Measurements from ENCODE around the gene GRM1.

The GRM1 gene

DNA sequence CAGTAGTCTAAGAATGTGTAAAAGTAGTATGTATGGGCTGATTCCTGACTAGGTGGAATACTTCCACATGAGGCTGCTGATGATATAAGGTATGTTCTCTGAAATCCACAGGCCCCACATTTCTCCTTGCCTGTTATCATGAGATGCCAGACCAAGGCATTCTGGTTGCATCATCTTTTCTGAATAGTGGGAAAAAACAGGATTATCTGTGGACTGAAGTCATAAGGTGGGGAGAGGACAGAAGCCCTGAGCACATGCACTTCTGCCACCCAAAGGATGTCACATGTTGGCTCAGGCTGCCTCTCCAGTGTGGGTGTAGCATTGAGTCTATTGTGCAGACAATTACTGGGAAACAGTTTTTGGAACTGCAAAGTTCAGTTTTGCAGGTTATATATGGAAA lies 330.3 kb downstream of the GRM1 start:
- TF ChIP-seq CTCF (IDR thresholded peaks at IDR 0.05; ENCODE audit: insufficient read depth, low read depth, low read length, missing control alignments), result no peak
- H3K4me3 ChIP-seq (ENCODE audit: low read depth, low read length), result no peak overlapping the region
- no peak for DNase-seq (ENCODE audit: low read depth)

DNA sequence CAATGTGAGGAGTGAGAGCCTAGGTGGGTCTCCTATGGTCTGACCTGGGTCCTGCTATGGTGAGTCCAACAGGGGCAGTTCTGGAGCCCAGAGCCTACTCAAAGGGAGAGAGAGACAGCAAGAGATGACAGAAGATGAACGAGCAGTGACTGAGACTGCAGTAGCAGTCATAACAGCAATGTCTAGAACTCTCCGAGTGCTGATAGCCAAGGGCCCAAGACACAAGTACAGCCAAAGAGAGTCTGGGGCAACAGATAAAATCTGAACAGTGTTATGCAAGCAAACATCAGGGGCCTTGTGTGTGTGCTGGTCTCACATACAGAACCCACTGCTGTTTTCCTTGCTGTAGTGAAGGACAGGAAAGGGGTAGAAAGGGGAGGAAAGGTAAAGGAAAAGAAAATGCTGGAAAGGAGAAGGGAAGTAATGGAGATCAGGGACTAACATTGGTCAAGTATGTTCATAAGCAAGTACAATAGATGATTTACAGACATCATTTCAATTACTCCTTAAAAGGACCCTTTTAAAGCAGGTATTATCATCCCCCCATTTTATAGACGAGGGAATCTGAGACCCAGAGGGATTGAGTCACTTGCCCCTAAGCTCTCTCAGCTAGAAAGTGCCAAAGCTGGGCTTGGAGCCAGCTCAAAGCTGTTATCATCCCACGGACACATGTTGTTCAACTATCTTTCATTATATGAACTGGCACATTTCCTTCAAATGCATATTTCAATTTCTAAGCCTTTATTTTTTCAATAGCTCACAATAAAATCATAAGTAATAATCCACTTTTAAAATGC lies 332.5 kb downstream of the GRM1 start:
- TF ChIP-seq CTCF (IDR thresholded peaks at IDR 0.05; ENCODE audit: insufficient read depth, low read depth, low read length, missing control alignments), result no peak
- no peak overlapping the region for H3K4me3 ChIP-seq (ENCODE audit: low read depth, low read length)
- DNase-seq (ENCODE audit: low read depth), result no peak

DNA sequence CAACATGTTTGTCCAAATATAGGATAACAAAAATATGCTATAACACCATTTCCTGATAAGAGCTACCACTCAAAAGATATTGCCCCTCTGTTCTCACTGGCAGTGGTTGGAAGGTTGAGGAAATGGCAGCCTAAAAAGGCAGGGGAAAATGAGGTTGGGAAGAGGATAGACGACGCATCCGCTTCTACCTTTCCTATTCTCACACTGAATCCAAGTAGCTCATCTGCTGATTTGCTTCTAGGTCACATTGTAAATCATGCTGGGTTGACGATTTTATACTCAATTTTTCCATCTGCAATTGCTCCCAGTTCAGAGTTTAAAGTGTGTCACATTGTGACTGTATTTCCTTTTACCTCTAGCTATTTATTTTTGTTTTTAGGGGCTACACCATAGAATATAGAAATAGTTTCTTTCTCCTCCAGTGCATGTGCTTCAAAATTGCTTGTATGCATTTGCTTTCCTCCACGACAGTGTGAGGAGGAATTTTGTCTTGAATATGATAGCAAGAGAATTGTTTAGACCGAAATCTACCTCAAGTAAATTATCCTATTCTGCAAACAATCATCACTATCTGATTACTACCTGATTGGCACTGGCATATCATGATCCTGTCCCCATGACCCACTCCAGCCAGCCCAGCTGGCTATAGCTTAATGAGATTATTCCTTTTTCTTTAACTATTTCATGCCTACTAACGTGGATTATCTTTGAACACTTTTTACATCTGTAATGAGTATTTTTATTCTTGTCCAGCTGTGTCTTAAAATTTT lies 335.2 kb downstream of the GRM1 start:
- no peak for TF ChIP-seq CTCF (IDR thresholded peaks at IDR 0.05; ENCODE audit: insufficient read depth, low read depth, low read length, missing control alignments)
- H3K4me3 ChIP-seq (ENCODE audit: low read depth, low read length), result no peak overlapping the region
- no peak for DNase-seq (ENCODE audit: low read depth)

GRCh38 chr6:146364816-146365594 lies 336.1 kb downstream of the GRM1 start:
- no peak for TF ChIP-seq CTCF (IDR thresholded peaks at IDR 0.05; ENCODE audit: insufficient read depth, low read depth, low read length, missing control alignments)
- no peak for DNase-seq (ENCODE audit: low read depth)
- no peak overlapping the region for H3K4me3 ChIP-seq (ENCODE audit: low read depth, low read length)

- no peak for TF ChIP-seq CTCF (IDR thresholded peaks at IDR 0.05; ENCODE audit: insufficient read depth, low read depth, low read length, missing control alignments)
- H3K4me3 ChIP-seq (ENCODE audit: low read depth, low read length), result no peak overlapping the region
- no peak for DNase-seq (ENCODE audit: low read depth)
These were observed 338.2 kb downstream of the GRM1 start for GRCh38 chr6:146367061-146367460.

DNA sequence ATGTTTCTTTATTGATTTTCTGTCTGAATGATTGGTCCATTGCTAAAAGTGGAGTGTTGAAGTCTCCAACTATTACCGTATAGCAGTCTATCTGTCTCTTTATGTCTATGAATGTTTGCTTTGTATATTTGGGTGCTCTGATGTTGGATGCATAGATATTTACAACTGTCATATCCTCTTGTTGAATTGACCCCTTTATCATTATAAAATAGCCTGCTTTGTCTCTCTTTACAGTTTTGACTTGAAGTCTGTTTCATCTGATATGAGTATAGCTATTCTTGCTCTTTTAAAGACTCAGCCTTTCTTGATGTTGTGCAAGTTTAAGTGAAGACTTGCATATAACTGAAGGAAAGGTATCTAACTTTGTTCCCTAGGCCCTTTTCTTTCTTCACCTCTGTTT lies 341.0 kb downstream of the GRM1 start:
- no peak for DNase-seq (ENCODE audit: low read depth)
- no peak overlapping the region for H3K4me3 ChIP-seq (ENCODE audit: low read depth, low read length)
- no peak for TF ChIP-seq CTCF (IDR thresholded peaks at IDR 0.05; ENCODE audit: insufficient read depth, low read depth, low read length, missing control alignments)

Measured in GM12865 (cell line).